OCI-LY3 (cell line): Measurements from ENCODE around the gene COMMD8.

ENCODE experiments used
- H2AFZ ChIP-seq: fragments of 200-600, 300-600 bp; shearing (Covaris generic); 2 replicates; pipeline ENCODE4 v1.6.0; 2014; ENCODE audit warnings: antibody characterized with exemption, low read depth, low read length
- H3K27ac ChIP-seq: fragments of 200-600, 300-600 bp; sonication (generic); 2 replicates; pipeline ENCODE4 v1.5.1; 2014; ENCODE audit warnings: mild to moderate bottlenecking, low read length, moderate library complexity, mixed read lengths
- H3K27me3 ChIP-seq: fragments of 200-600, 300-600 bp; sonication (generic); 2 replicates; pipeline ENCODE4 v1.6.1; 2014; ENCODE audit warnings: low read depth, low read length, mixed read lengths
- H3K36me3 ChIP-seq: fragments of 200-600, 300-600 bp; sonication (generic); replicated peaks from 2 replicates; pipeline ENCODE3; 2014; ENCODE audit warnings: low read depth, low read length, mixed read lengths
- H3K4me1 ChIP-seq: fragments of 300-600, 200-600 bp; sonication (generic); 2 replicates; pipeline ENCODE4 v1.6.1; 2014; ENCODE audit warnings: low read length, mixed read lengths
- H3K4me2 ChIP-seq: fragments of 200-600, 300-600 bp; sonication (generic); 2 replicates; pipeline ENCODE4 v1.6.1; 2014; ENCODE audit warnings: low read length, mixed read lengths
- H3K4me3 ChIP-seq: fragments of 300-600, 200-600 bp; sonication (generic); 2 replicates; pipeline ENCODE4 v1.5.1; 2014; ENCODE audit warnings: antibody characterized with exemption, mild to moderate bottlenecking, low read length, moderate library complexity
- H3K79me2 ChIP-seq: fragments of 300-600, 200-600 bp; shearing (Covaris generic); 2 replicates; pipeline ENCODE4 v1.6.1; 2014; ENCODE audit warnings: mild to moderate bottlenecking, low read length, mixed read lengths
- H3K9ac ChIP-seq: fragments of 300-600, 200-600 bp; shearing (Covaris generic); 2 replicates; pipeline ENCODE4 v1.6.0; 2014; ENCODE audit warnings: mild to moderate bottlenecking, low read length, moderate library complexity
- H3K9me3 ChIP-seq: fragments of 200-600, 300-600 bp; shearing (Covaris generic); 2 replicates; pipeline ENCODE4 v1.6.1; 2014; ENCODE audit warnings: low read length, mixed read lengths; ENCODE audit not compliant: insufficient read depth
- H4K20me1 ChIP-seq: fragments of 200-600, 300-600 bp; sonication (generic); 2 replicates; pipeline ENCODE4 v1.6.1; 2016; ENCODE audit warnings: low read length, mixed read lengths; ENCODE audit not compliant: insufficient read depth
- EZH2phosphoT487 ChIP-seq: fragments of 200-600 bp; shearing (Covaris generic); IDR thresholded peaks from 2 replicates; pipeline ENCODE4 v1.6.1; 2018; ENCODE audit warnings: antibody characterized with exemption, mixed run types, low read depth
- TF ChIP-seq, protein P1 (sequence below): fragments of 200-600, 300-600 bp; sonication (generic); IDR thresholded peaks from 2 replicates; pipeline ENCODE4 v1.5.1; 2014; ENCODE audit warnings: antibody characterized with exemption, low read length, low read depth

COMMD8 gene

DNA sequence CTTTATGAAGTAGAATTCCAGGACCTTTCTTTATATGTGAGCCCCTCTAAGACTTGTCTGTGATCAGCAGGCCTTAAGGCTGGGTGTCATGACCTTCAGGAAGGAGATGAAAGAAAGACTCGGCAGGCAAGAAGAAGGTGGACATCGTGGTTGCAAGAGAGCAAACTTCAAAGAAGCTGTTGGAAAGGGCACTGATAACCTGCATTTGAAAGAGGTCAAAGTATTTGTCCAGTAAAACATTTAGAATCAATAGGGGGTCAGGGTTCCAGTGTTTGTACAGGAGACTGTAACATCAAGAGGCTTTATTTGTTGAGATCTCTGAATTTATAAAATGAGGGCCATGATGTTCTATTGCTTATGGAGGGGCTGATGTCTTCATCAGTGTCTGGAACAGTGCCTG, 44.2 kb downstream of the COMMD8 start:
- no peaks in the 10 kb centered on the region for H4K20me1 ChIP-seq
- no peak overlapping the region for H3K4me2 ChIP-seq
- H2AFZ ChIP-seq = no peak overlapping the region
- TF ChIP-seq, protein P1, sequence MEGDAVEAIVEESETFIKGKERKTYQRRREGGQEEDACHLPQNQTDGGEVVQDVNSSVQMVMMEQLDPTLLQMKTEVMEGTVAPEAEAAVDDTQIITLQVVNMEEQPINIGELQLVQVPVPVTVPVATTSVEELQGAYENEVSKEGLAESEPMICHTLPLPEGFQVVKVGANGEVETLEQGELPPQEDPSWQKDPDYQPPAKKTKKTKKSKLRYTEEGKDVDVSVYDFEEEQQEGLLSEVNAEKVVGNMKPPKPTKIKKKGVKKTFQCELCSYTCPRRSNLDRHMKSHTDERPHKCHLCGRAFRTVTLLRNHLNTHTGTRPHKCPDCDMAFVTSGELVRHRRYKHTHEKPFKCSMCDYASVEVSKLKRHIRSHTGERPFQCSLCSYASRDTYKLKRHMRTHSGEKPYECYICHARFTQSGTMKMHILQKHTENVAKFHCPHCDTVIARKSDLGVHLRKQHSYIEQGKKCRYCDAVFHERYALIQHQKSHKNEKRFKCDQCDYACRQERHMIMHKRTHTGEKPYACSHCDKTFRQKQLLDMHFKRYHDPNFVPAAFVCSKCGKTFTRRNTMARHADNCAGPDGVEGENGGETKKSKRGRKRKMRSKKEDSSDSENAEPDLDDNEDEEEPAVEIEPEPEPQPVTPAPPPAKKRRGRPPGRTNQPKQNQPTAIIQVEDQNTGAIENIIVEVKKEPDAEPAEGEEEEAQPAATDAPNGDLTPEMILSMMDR = no peak
- TF ChIP-seq EZH2phosphoT487 = no peak
- H3K4me1 ChIP-seq = peaks cover 9% of the 10 kb centered on the region
- 0 out of 2 replicates have a peak, but pooled peaks cover 3% of the 10 kb centered on the region for H3K27me3 ChIP-seq
- H3K9me3 ChIP-seq = no peaks in the 10 kb centered on the region
- H3K4me3 ChIP-seq = no peak overlapping the region
- H3K9ac ChIP-seq = no peak overlapping the region
- H3K27ac ChIP-seq = no peak overlapping the region
- H3K79me2 ChIP-seq = no peaks in the 10 kb centered on the region
- H3K36me3 ChIP-seq = no peaks in the 10 kb centered on the region

DNA sequence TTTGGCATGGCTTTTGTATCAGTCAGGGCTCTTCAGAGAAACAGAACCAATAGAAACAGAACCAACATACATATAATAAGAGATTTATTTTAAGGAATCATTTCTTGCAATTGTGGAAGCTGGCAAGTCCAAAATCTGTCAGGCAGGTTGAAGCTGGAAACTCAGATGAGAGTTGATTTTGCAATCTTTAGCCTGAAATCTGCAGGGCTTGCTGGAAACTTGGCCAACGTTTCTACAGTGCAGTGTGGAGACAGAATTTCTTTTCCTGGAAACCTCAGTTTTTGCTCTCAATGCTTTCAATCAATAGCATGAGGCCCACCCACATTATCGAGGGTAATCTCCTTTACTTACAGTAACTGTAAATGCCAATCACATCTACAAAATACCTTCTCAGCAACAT, 45.4 kb downstream of the COMMD8 start:
- H3K4me2 ChIP-seq = no peak overlapping the region
- H3K9me3 ChIP-seq = no peaks in the 10 kb centered on the region
- no peaks in the 10 kb centered on the region for H3K79me2 ChIP-seq
- H3K36me3 ChIP-seq = no peaks in the 10 kb centered on the region
- no peak overlapping the region for H3K9ac ChIP-seq
- no peak for TF ChIP-seq EZH2phosphoT487
- TF ChIP-seq, protein P1 = no peak
- H2AFZ ChIP-seq = no peak overlapping the region
- H3K27ac ChIP-seq = no peak overlapping the region
- H3K4me1 ChIP-seq = peaks cover 9% of the 10 kb centered on the region
- H3K4me3 ChIP-seq = no peak overlapping the region
- H3K27me3 ChIP-seq = 0 out of 2 replicates have a peak, but pooled peaks cover 3% of the 10 kb centered on the region
- no peaks in the 10 kb centered on the region for H4K20me1 ChIP-seq

DNA sequence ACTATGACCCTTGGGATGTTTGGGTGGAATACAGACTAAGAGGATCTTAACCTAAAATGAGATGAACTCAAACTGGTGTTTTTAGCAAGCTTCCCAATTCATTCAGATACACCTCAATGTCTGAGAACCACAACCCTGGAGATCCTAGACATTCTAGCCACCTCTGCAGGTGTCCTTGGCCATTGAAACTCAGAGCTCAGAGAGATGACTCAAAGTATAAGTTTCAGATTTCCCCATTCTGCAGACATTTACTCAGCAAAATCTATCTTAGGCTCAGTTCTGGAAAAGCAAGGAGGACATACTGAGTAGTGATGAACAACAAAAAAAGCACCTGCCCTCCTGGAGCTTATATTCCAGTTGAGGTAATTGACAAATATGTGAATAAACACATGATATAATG, 47.8 kb downstream of the COMMD8 start:
- no peak for TF ChIP-seq EZH2phosphoT487
- TF ChIP-seq, protein P1 = no peak

DNA sequence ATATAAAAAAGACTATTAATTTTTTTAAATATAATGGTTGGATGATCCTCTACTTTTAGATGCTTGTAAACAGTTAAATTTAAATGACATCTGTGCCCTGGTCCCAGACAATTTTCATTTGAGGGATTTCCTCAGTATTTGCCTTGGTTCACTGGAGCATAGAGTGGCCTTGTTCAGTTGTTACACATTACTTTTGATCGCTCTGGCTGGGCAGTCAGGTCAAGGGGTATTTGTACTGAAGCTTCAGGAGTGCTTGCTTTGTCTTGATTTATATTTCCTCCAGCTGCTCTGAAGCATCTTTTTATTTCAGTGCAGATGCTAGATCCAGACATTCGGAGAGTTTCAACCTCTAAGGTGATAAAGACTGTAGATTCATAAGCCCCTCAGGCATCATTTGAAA, 50.0 kb downstream of the COMMD8 start:
- TF ChIP-seq, protein P1 = no peak
- no peak for TF ChIP-seq EZH2phosphoT487
- no peaks in the 10 kb centered on the region for H3K36me3 ChIP-seq
- no peak overlapping the region for H3K27ac ChIP-seq
- no peaks in the 10 kb centered on the region for H4K20me1 ChIP-seq
- H3K9ac ChIP-seq = no peak overlapping the region
- H2AFZ ChIP-seq = no peak overlapping the region
- 0 out of 2 replicates have a peak, but pooled peaks cover 3% of the 10 kb centered on the region for H3K27me3 ChIP-seq
- H3K4me2 ChIP-seq = no peak overlapping the region
- no peaks in the 10 kb centered on the region for H3K9me3 ChIP-seq
- no peaks in the 10 kb centered on the region for H3K79me2 ChIP-seq
- H3K4me3 ChIP-seq = no peak overlapping the region
- peaks cover 9% of the 10 kb centered on the region for H3K4me1 ChIP-seq

More for the DNA sequence above, 47.8 kb downstream of the COMMD8 start:
- Histone ChIP-seq H3K4me3 (no peak overlapping the region), H2AFZ (no peak overlapping the region), H3K27ac (no peak overlapping the region), H3K27me3 (0 out of 2 replicates have a peak, but pooled peaks cover 3% of the 10 kb centered on the region), H3K36me3 (no peaks in the 10 kb centered on the region), H3K79me2 (no peaks in the 10 kb centered on the region), H3K9ac (no peak overlapping the region), H3K9me3 (no peaks in the 10 kb centered on the region), H3K4me1 (peaks cover 9% of the 10 kb centered on the region), H4K20me1 (no peaks in the 10 kb centered on the region), H3K4me2 (no peak overlapping the region)
